HG02623 (cell line): Measurements from ENCODE around the gene TMPRSS3.

Source experiments
- ATAC-seq: cut with Tn5 transposase; IDR thresholded peaks from one replicate; pipeline ENCODE4 v1.9.1; 2021; ENCODE audit warnings: moderate library complexity; ENCODE audit not compliant: unreplicated experiment

Gene TMPRSS3

GRCh38 chr21:42429021-42429420 is 33.2 kb upstream of the TMPRSS3 start:
- ATAC-seq: no peak

GRCh38 chr21:42427809-42428419 is 32.1 kb upstream of the TMPRSS3 start:
- ATAC-seq: no peak

GRCh38 chr21:42426876-42427480 is 31.1 kb upstream of the TMPRSS3 start:
- no peak for ATAC-seq

GRCh38 chr21:42426424-42426823 is 30.6 kb upstream of the TMPRSS3 start:
- ATAC-seq: no peak

GRCh38 chr21:42425591-42425990 is 29.7 kb upstream of the TMPRSS3 start:
- no peak for ATAC-seq

- no peak for ATAC-seq
These were observed 29.2 kb upstream of the TMPRSS3 start for GRCh38 chr21:42424914-42425541.

GRCh38 chr21:42423685-42424084 is 27.8 kb upstream of the TMPRSS3 start:
- ATAC-seq: no peak

GRCh38 chr21:42423197-42423675 is 27.4 kb upstream of the TMPRSS3 start:
- ATAC-seq: peak; percentile 43

- no peak for ATAC-seq
These were observed 25.4 kb upstream of the TMPRSS3 start for GRCh38 chr21:42421018-42421793.

GRCh38 chr21:42419845-42420244 is 24.0 kb upstream of the TMPRSS3 start:
- no peak for ATAC-seq

GRCh38 chr21:42418886-42419285 is 23.0 kb upstream of the TMPRSS3 start:
- no peak for ATAC-seq

- no peak for ATAC-seq
These were observed 21.7 kb upstream of the TMPRSS3 start for GRCh38 chr21:42417533-42417932.

GRCh38 chr21:42414928-42415769 is 19.3 kb upstream of the TMPRSS3 start:
- ATAC-seq: no peak

- ATAC-seq: no peak
These were observed 18.7 kb upstream of the TMPRSS3 start for GRCh38 chr21:42414553-42414927.

GRCh38 chr21:42414066-42414465 is 18.2 kb upstream of the TMPRSS3 start:
- no peak for ATAC-seq

- no peak for ATAC-seq
These were observed 17.6 kb upstream of the TMPRSS3 start for GRCh38 chr21:42413500-42413899.

GRCh38 chr21:42413093-42413492 is 17.2 kb upstream of the TMPRSS3 start:
- no peak for ATAC-seq

- ATAC-seq: no peak
These were observed 16.7 kb upstream of the TMPRSS3 start for GRCh38 chr21:42412636-42412933.

- no peak for ATAC-seq
These were observed 16.2 kb upstream of the TMPRSS3 start for GRCh38 chr21:42411891-42412635.

- no peak for ATAC-seq
These were observed 15.5 kb upstream of the TMPRSS3 start for GRCh38 chr21:42411197-42411869.
